GM18870 (cell line): Measurements from ENCODE around the gene ZNF496.
"Not testable (repeated sequence)": the region's sequence is repeated elsewhere in the genome, so short reads cannot be mapped to it uniquely, and the experiment has no call there.

Source experiments
- ATAC-seq: cut with Tn5 transposase; IDR thresholded peaks from one replicate; pipeline ENCODE4 v1.9.1; 2021; ENCODE audit warnings: moderate library complexity; ENCODE audit not compliant: unreplicated experiment

Gene ZNF496

GRCh38 chr1:247295274-247295684 lies 36.4 kb downstream of the ZNF496 start:
- no peak for ATAC-seq

- no peak for ATAC-seq
These were observed 37.4 kb downstream of the ZNF496 start for GRCh38 chr1:247294282-247294681.

GRCh38 chr1:247293047-247293446 lies 38.6 kb downstream of the ZNF496 start:
- ATAC-seq: no peak

- ATAC-seq: no peak
These were observed 39.7 kb downstream of the ZNF496 start for GRCh38 chr1:247291833-247292561.

- no peak for ATAC-seq
These were observed 40.5 kb downstream of the ZNF496 start for GRCh38 chr1:247291161-247291560.

- no peak for ATAC-seq
These were observed 41.1 kb downstream of the ZNF496 start for GRCh38 chr1:247290576-247290975.

- ATAC-seq: not testable (repeated sequence)
These were observed 42.3 kb downstream of the ZNF496 start for GRCh38 chr1:247289274-247289892.

GRCh38 chr1:247288341-247288740 lies 43.3 kb downstream of the ZNF496 start:
- no peak for ATAC-seq

GRCh38 chr1:247287460-247287859 lies 44.2 kb downstream of the ZNF496 start:
- ATAC-seq: no peak

- ATAC-seq: no peak
These were observed 45.5 kb downstream of the ZNF496 start for GRCh38 chr1:247286134-247286670.

- ATAC-seq: no peak
These were observed 50.6 kb downstream of the ZNF496 start for GRCh38 chr1:247281001-247281574.

- no peak for ATAC-seq
These were observed 54.5 kb downstream of the ZNF496 start for GRCh38 chr1:247277191-247277590.

GRCh38 chr1:247274605-247275256 lies 56.9 kb downstream of the ZNF496 start:
- no peak for ATAC-seq

- ATAC-seq: no peak
These were observed 58.7 kb downstream of the ZNF496 start for GRCh38 chr1:247273013-247273412.

GRCh38 chr1:247270003-247270402 lies 61.7 kb downstream of the ZNF496 start:
- ATAC-seq: no peak

- ATAC-seq: no peak
These were observed 62.5 kb downstream of the ZNF496 start for GRCh38 chr1:247269133-247269532.

- ATAC-seq: no peak
These were observed 63.1 kb downstream of the ZNF496 start for GRCh38 chr1:247268390-247269045.

- no peak for ATAC-seq
These were observed 65.6 kb downstream of the ZNF496 start for GRCh38 chr1:247266053-247266452.

GRCh38 chr1:247255772-247256171 lies 75.9 kb downstream of the ZNF496 start, which contains the start of gene VN1R5:
TSS of gene VN1R5 (plus strand) at chr1:247256072.
- ATAC-seq: not testable (repeated sequence)

GRCh38 chr1:247247568-247247967 lies 84.1 kb downstream of the ZNF496 start:
- no peak for ATAC-seq
